HG03565 (cell line): ENCODE measurements around the gene RAB36.

Experiments used
- ATAC-seq: cut with Tn5 transposase; IDR thresholded peaks from one replicate; pipeline ENCODE4 v1.9.1; 2021; ENCODE audit warnings: mild to moderate bottlenecking, moderate library complexity; ENCODE audit not compliant: unreplicated experiment

The RAB36 gene

GRCh38 chr22:23108249-23109078 lies 36.8 kb upstream of the RAB36 start:
- no peak for ATAC-seq

- no peak for ATAC-seq
Observed at GRCh38 chr22:23109079-23109347, 36.3 kb upstream of the RAB36 start.

- ATAC-seq = no peak
Observed at GRCh38 chr22:23109441-23109978, 35.8 kb upstream of the RAB36 start.

- ATAC-seq = no peak
Observed at GRCh38 chr22:23110190-23110921, 34.9 kb upstream of the RAB36 start.

- no peak for ATAC-seq
Observed at GRCh38 chr22:23110922-23111527, 34.3 kb upstream of the RAB36 start.

- no peak for ATAC-seq
Observed at GRCh38 chr22:23112472-23113012, 32.7 kb upstream of the RAB36 start.

- ATAC-seq = no peak
Observed at GRCh38 chr22:23113067-23113846, 32.0 kb upstream of the RAB36 start.

- no peak for ATAC-seq
Observed at GRCh38 chr22:23113847-23114720, 31.2 kb upstream of the RAB36 start.

GRCh38 chr22:23114721-23115020 lies 30.6 kb upstream of the RAB36 start:
- ATAC-seq = no peak

GRCh38 chr22:23115369-23115768 lies 29.9 kb upstream of the RAB36 start:
- no peak for ATAC-seq

GRCh38 chr22:23115825-23116494 lies 29.3 kb upstream of the RAB36 start:
- ATAC-seq = no peak

- no peak for ATAC-seq
Observed at GRCh38 chr22:23116506-23117263, 28.6 kb upstream of the RAB36 start.

GRCh38 chr22:23117275-23117674 lies 28.0 kb upstream of the RAB36 start:
- ATAC-seq = no peak

- ATAC-seq = no peak
Observed at GRCh38 chr22:23117891-23118646, 27.2 kb upstream of the RAB36 start.

GRCh38 chr22:23118647-23119493 lies 26.4 kb upstream of the RAB36 start:
- ATAC-seq = no peak

GRCh38 chr22:23119494-23120414 lies 25.5 kb upstream of the RAB36 start:
- ATAC-seq = no peak
